G401 (cell line): Measurements from ENCODE around the gene DNAAF8. TPM values are rescaled to one million over a fixed set of nuclear protein-coding genes. Genes with fewer than 3 reads are reported as not detected.
A peak's percentile ranks its signal among the peaks of the same experiment; 100 is the strongest.

Source experiments
- DNase-seq: peaks from one replicate; pipeline ENCODE4 v3.0.0-alpha.2; 2015; ENCODE audit warnings: low spot score
- in situ Hi-C: cut with HindIII; loops from 2 replicates; pipeline ENCODE4 v1.10.0; 2016; ENCODE audit warnings: low sequenced_read_pairs, mixed read lengths
- total RNA-seq: library from RNA; depleted of rRNA; stranded (reverse); fragments of >200 nt; shearing (Covaris generic); gene quantifications from 2 replicates; pipeline ENCODE4 v1.2.3, GENCODE V29; 2014; rRNA removed

DNAAF8 gene
- total RNA-seq, result not detected in 2 replicates

DNA sequence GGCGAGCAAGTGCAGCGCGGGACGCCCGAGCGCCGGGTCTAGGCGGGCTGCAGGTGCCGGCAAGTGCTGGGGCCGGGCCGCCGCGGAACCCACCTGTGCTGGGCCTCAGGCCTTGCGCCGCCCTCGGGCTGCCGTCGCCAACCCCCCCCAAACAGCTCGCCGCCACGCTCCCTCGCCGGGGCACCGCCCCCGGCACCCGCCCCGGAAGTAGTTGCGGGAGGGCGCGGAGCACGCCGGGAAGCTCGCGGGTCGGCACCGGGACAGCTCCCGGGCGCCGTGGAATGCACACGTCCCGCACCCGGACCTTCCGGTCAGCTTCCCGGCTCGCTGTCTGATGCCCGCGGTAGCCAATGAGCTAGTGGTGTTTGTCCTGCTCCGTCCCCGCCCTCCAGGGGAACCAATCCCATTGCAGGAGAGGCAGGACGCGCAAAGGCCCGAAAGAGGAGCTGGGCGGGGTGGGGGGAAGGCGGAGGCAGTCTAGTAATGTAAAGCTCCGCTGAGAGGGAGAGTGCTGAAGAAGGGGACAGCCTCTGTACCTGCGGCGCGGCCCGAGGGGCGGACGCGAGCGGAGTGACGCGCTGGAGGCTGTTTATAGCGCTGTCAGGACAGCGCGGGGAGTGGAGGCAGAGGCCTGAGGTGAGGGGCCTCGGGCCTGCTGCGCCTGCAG, at the start of gene DNAAF8, which contains the start of gene ANKS3:
DNAAF8 (plus strand) TSS at position 475 of the 667 bp plus-strand sequence. CDS start 1,978 bp downstream, outside the sequence.
ANKS3 (minus strand) TSS at position 209 of the 667 bp plus-strand sequence. CDS start 4,122 bp downstream, outside the sequence.
- peak; percentile 99 for DNase-seq
- in situ Hi-C loops, result no loop called here

GRCh38 chr16:4684763-4685162, 49.6 kb upstream of the DNAAF8 start:
- in situ Hi-C loops, result loop anchor here (25.0 kb wide), 1 partner anchor 172 kb away; no protein-coding TSS in a partner anchor
- DNase-seq, result no peak

- in situ Hi-C loops, result loop anchor here (25.0 kb wide), 1 partner anchor 173 kb away; no protein-coding TSS in a partner anchor
- no peak for DNase-seq
Measured at GRCh38 chr16:4685292-4685691, 49.0 kb upstream of the DNAAF8 start.

DNA sequence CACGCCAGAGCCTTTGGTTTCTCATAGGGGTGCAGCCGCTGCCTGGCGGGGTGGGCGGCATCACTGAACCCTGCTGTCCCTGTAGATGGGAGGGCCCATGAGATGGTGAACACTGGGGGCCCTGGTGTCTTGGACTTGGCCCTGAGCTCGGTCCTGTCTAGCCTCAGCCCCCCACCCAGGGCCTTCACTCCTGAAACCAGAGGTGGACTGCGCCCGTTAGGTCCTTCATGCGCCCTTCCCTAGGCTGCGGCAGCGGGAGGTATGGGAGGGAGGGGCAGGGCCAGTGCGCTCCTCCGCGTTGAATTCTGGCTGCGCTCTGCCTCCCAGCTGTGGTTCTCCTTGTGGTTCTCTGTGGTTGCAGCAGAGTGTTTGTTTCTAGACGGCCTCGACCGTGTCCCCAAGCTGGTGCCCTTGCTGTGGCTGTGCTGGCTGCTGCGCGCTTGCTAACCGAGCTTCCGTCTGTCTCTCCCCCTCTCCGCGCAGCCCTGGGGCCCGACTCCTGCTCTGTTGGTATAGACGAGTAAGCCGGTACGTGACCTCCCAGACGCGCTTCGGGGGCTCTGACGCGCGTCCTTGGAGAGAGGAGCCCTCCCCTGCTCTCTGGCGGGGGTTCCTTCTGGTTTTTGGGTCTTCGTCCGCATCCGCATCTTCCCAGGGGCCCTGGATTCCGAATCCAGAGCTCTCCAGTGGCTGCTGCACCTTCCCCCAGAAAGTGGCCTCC, 48.4 kb upstream of the DNAAF8 start:
- no peak for DNase-seq
- in situ Hi-C loops, result loop anchor here (25.0 kb wide), 1 partner anchor 174 kb away; no protein-coding TSS in a partner anchor

DNA sequence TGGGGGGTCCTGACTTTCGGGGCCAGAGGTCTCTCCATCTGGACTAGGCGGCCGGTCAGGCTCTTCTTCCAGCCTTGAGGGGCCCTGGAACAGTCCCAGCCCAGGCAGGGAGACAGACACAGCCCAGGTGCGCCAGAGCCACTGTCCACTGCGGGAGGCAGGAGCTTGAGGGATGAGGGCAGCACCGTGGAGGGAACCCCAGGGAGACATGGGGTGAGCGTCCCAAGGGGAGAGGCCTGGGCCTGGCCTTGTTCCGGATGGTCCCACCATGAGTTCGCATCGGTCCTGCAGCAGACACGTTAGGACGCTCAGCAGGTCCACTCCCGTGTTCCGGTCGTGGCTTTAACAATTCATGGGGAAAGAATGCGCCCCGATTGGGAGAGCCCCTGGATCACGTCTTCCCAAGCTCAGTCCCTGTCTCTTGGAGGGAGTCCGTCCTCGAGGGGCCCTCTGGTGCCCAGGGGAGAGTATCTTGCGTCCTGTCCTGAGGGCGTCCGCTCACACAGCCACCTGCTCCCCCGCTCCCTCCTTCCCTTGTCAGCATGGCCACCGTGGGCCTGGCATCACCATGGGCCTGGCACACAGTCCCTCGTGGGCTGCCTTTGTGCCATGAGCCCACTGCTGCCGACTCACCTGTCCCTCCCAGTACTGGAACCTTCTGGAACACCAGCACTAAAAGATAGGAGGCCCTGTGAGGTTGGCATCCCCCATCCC, 47.7 kb upstream of the DNAAF8 start:
- DNase-seq, result no peak
- in situ Hi-C loops, result loop anchor here (25.0 kb wide), 1 partner anchor 174 kb away; no protein-coding TSS in a partner anchor

DNA sequence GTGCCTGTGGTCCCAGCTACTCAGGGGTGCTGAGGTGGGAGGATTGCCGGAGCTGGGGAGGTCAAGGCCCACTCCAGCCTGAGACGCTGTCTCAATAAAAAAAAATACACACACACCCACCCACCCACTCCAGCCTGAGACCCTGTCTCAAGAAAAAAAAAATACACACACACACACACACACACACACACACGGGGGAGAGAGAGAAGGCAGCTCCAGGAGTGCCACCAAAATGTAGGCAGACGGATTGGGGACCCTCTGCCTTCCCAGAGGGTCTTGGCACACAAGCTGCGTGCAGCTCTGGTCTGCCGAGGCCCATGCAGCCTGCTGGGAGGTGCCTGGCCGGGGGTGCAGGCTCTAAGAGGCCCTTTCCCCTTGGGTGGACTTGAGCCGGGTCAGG, 46.9 kb upstream of the DNAAF8 start:
- DNase-seq, result no peak
- in situ Hi-C loops, result loop anchor here (25.0 kb wide), 1 partner anchor 175 kb away; no protein-coding TSS in a partner anchor

DNA sequence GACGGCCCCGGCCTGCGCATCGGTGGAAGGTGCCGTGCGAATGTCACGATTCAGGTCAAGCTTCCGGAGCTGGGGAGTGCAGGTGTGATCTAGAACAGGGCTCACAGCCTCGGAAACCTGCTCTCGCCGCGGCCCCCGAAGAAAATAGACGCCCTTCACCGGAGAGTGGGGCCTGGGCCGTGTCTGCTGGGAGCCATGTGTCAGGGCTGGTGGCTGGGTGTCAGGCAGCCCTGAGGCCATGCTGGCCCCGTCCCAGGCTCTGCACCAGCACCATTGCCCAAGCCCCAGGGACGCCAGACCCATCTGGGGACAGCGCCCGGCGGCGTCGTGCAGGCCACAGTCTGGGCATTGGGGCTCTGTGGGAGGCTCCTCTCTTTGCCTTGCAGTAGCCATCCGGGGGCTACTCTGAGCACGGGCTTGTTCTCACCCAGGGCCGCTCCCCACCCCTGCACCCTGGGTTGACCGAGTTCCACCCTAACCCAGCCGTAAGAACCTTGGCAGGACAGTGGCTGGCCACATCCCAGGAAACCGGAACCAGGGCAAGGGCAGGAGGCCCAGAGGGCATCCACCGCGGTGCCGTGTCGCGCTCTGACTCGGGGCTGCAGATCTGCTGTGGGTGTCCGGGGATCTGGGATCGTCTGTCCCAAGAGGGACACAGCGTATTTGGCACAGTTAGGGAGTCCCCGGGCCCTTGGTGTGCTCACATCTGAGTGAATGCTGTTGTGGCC, 46.2 kb upstream of the DNAAF8 start:
- in situ Hi-C loops, result loop anchor here (25.0 kb wide), 1 partner anchor 176 kb away; no protein-coding TSS in a partner anchor

GRCh38 chr16:4688674-4689045, 45.7 kb upstream of the DNAAF8 start:
- in situ Hi-C loops, result loop anchor here (25.0 kb wide), 1 partner anchor 176 kb away; no protein-coding TSS in a partner anchor
- no peak for DNase-seq

More for the DNA sequence above, 46.2 kb upstream of the DNAAF8 start:
- no peak for DNase-seq

DNA sequence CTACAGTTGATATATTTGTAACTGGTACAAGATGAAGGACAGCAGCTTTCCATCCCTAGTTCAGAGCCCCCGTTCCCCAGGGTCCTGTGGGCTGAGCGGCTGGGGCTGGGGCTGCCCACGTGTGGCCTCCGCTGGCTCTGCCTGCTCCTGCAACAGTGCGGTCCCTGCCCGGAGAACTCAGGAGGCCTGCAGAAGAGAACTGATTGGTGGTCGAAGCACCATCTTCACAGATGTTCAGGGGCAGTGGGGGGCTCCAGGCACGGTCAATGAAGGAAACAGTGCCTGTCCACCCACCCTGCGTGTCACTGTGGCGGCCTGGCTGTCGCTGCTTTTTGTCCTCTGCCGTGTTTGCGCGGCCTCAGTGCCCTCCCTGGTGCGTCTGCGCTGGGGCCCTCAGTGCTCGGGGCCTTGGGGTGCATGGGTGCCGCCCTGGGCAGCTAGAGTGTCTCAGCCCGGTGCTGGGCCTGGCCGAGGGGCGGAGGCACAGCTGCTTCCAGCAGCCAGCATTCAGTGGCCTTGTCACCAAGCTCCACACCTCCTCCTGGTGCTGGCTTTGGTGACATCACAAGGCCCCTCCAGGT, 45.2 kb upstream of the DNAAF8 start:
- DNase-seq, result no peak
- in situ Hi-C loops, result loop anchor here (25.0 kb wide), 1 partner anchor 177 kb away; no protein-coding TSS in a partner anchor

GRCh38 chr16:4689864-4690704, 44.3 kb upstream of the DNAAF8 start:
- no peak for DNase-seq
- in situ Hi-C loops, result loop anchor here (25.0 kb wide), 1 partner anchor 178 kb away; no protein-coding TSS in a partner anchor

DNA sequence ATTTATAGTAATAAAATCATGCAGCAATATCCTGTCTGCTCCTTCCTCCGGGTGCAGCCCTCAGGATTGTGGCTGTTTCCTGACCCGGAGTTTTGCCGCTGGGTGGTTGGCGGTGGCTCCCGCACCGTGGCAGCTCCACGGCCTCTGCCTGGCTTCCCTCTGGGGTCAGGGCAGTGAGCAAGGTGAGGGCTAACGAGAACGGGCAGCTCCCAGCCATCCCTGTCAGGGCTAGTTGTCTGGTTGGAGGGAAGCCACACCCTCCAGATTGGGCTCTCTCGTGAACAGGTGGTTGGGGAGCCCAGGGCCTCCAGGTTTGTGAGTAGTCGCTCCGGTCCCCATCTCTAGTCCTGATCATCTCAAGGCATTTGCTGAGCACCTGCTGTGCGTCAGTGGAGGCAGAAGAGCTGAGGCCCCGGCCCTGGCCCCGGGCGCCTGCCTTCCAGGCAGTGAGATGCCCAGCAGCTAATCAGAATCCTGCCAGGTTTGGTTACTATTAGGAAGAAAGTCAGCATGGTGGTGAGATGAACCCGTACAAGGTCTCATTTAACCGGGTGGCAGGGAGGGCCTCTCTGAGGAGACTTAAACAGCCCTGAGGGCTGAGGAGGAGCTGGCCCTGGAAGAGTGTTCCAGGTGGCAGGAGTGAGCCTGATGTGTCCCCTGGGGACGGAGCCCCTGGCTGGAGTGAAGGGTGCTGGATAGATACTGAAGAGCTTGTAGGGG, 43.2 kb upstream of the DNAAF8 start:
- in situ Hi-C loops, result loop anchor here (25.0 kb wide), 1 partner anchor 179 kb away; no protein-coding TSS in a partner anchor
- peak; percentile 74 for DNase-seq

- in situ Hi-C loops, result loop anchor here (25.0 kb wide), 1 partner anchor 180 kb away; no protein-coding TSS in a partner anchor
- DNase-seq, result no peak
Measured at GRCh38 chr16:4691666-4692412, 42.5 kb upstream of the DNAAF8 start.

DNA sequence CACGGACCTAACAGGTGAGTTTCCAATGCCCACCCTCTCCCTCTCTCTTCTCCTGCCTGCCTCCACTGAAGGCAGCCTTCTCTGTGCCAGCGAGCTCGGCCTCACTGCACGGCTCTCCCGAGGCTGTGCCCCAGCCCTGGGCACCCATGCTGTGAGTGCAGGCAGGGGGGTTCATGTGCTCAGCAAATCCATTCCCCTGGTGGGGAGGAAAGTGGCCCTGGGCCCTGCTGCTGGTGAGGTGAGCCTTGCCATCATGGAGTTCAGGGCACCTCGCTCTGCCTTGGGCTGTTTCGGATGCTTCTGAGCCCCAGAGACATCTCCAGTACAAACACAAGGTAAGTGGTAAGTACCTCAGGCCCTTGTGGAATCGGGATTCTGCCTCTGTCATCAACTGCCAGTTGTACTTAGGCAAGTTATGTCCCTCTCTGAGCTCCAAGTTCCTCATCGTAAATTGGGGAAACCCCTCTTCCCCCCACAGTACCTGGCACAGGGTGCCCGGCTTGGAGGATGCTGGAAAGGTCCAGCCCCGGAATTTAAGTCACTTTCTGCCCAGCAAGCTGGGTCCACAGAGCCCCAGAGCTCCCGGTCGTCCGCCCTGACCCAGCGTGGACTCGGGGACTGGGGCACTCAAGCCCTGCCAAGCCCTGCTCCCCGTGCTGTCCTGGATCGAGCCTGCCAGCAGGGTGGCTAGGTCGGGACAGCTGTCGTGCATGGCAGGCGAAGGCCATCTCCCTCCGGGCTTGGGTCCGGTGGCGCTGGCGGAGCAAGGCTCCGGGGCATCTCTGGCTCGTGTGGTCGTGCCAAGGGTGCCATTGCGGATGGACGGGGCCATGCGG, 41.7 kb upstream of the DNAAF8 start:
- in situ Hi-C loops, result loop anchor here (25.0 kb wide), 1 partner anchor 180 kb away; no protein-coding TSS in a partner anchor
- peak; percentile 27 for DNase-seq

GRCh38 chr16:4693296-4693955, 40.9 kb upstream of the DNAAF8 start, which contains the start of gene NUDT16L1:
TSS of gene NUDT16L1 (plus strand) at chr16:4693562. CDS start at chr16:4693727, 165 bp downstream.
- peak; percentile 97 for DNase-seq
- in situ Hi-C loops, result loop anchor here (25.0 kb wide), 1 partner anchor 181 kb away; no protein-coding TSS in a partner anchor
